Right atrium auricular region (tissue), 2 donors: ENCODE measurements around the gene LHX1. TPM values are rescaled to one million over a fixed set of nuclear protein-coding genes. Genes with fewer than 3 reads are reported as not detected.

Experiments used
- DNase-seq: peaks from one replicate; pipeline ENCODE4 v3.0.0-alpha.2; 2019; ENCODE audit warnings: low spot score
- H3K27ac ChIP-seq, 2 donors: fragments of 200-600 bp; sonication (generic); 1 replicate in 1 of 2; 2 replicates in 1 of 2; pipeline ENCODE4 v1.5.1; 2016 to 2019
- H3K27me3 ChIP-seq, 2 donors: fragments of 200-600 bp; sonication (generic); one replicate each; pipeline versions ENCODE4 v1.5.1 to v1.6.0; 2017 to 2019
- H3K36me3 ChIP-seq: fragments of 200-600 bp; sonication (generic); one replicate; pipeline ENCODE4 v1.5.1; 2016
- H3K4me1 ChIP-seq, 2 donors: fragments of 200-600 bp; sonication (generic); one replicate each; pipeline versions ENCODE4 v1.5.1 to v1.6.0; 2017 to 2019
- H3K4me3 ChIP-seq, 2 donors: fragments of 200-600 bp; sonication (generic); 1 replicate in 1 of 2; 2 replicates in 1 of 2; pipeline ENCODE4 v1.5.1; 2017 to 2019; ENCODE audit warnings: mild to moderate bottlenecking in 1 of 2, moderate library complexity in 1 of 2
- H3K9me3 ChIP-seq, 2 donors: fragments of 200-600 bp; sonication (generic); one replicate each; pipeline ENCODE4 v1.5.1; 2019
- total RNA-seq, 2 donors: library from RNA; depleted of rRNA; stranded (reverse); fragments of >200 nt; gene quantifications; one replicate each; pipeline ENCODE4 v1.1.0, GENCODE V29; 2016
- TF ChIP-seq, protein P1 (sequence below), 2 donors: fragments of 200-600 bp; sonication (generic); IDR thresholded peaks; one replicate each; pipeline ENCODE4 v1.5.1; 2019; ENCODE audit warnings: antibody characterized with exemption in 2 of 2

Gene LHX1
- total RNA-seq, 2 donors from 2014 or later = not detected

DNA sequence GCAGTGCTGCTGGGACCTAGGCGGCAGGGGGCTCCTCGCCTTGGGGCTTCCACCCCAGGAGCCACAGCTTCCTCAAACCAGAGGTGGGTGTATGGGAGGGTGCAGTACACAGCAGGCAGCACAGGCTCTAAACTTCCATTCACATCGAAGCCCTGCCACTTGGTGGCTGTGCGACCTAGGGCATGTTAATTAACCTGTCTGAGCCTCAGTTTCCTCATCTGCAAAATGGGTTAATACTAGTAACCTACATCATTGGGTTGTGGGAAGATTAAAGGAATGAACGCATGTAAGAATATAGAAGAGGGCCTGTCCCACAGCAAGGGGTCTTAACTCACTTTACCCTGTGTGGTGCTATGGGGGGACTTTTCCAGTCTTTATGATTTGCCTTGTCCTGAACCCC lies 26.8 kb upstream of the LHX1 start:
- no peak overlapping the region for H3K27ac ChIP-seq
- no peaks in the 10 kb centered on the region for H3K36me3 ChIP-seq
- TF ChIP-seq, protein P1, sequence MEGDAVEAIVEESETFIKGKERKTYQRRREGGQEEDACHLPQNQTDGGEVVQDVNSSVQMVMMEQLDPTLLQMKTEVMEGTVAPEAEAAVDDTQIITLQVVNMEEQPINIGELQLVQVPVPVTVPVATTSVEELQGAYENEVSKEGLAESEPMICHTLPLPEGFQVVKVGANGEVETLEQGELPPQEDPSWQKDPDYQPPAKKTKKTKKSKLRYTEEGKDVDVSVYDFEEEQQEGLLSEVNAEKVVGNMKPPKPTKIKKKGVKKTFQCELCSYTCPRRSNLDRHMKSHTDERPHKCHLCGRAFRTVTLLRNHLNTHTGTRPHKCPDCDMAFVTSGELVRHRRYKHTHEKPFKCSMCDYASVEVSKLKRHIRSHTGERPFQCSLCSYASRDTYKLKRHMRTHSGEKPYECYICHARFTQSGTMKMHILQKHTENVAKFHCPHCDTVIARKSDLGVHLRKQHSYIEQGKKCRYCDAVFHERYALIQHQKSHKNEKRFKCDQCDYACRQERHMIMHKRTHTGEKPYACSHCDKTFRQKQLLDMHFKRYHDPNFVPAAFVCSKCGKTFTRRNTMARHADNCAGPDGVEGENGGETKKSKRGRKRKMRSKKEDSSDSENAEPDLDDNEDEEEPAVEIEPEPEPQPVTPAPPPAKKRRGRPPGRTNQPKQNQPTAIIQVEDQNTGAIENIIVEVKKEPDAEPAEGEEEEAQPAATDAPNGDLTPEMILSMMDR (IDR thresholded peaks at IDR 0.05) = no peak
- no peaks in the 10 kb centered on the region for H3K4me1 ChIP-seq
- no peak for DNase-seq
- no peak overlapping the region for H3K4me3 ChIP-seq
- no peaks in the 10 kb centered on the region for H3K9me3 ChIP-seq
- no peaks in the 10 kb centered on the region for H3K27me3 ChIP-seq

DNA sequence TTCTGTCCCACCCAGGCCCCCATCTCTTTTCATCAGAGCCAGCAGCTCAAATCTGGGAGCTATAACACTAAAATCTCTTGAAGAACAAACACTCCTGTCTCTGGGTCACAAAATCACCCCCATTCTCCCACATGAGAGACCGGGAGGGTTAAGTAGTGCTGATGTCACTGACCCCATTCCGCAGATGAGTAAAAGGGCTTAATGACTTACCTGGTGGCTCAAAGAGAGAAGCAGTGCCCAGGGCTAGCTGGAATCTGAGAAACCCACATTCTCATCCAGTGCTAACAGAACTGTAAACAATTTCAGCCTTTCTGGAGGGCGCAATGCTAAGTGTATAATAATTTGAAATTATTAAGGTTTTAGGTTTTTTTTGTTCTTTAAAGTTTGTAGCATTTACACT lies 26.3 kb upstream of the LHX1 start:
- no peak overlapping the region for H3K27ac ChIP-seq
- no peaks in the 10 kb centered on the region for H3K36me3 ChIP-seq
- no peaks in the 10 kb centered on the region for H3K4me1 ChIP-seq
- no peak overlapping the region for H3K4me3 ChIP-seq
- TF ChIP-seq, protein P1 (IDR thresholded peaks at IDR 0.05) = no peak
- H3K9me3 ChIP-seq = no peaks in the 10 kb centered on the region
- DNase-seq = no peak
- no peaks in the 10 kb centered on the region for H3K27me3 ChIP-seq

DNA sequence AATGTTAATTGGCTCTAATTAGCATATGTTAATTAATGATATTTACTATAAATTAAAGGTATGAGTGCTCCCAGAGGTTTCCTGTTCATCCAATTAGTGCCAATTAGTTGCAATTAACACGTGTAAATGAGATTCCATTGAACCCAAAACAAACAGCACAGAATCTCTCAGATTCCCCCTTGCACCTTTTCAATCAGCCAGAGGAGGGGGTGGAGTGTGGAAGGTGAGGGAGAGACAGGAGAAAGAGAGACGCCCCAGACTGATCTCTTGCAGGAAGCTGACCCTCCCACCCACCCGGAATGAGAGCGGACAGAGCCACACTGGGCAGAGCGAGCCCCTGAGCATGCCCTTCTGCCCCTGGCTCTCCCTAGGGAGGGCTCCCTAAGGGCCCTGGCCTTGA lies 24.1 kb upstream of the LHX1 start:
- Histone ChIP-seq H3K9me3 (no peaks in the 10 kb centered on the region), H3K36me3 (no peaks in the 10 kb centered on the region), H3K4me1 (no peaks in the 10 kb centered on the region), H3K4me3 (no peak overlapping the region), H3K27me3 (no peaks in the 10 kb centered on the region), H3K27ac (no peak overlapping the region)
- TF ChIP-seq, protein P1 (IDR thresholded peaks at IDR 0.05) = no peak
- no peak for DNase-seq

DNA sequence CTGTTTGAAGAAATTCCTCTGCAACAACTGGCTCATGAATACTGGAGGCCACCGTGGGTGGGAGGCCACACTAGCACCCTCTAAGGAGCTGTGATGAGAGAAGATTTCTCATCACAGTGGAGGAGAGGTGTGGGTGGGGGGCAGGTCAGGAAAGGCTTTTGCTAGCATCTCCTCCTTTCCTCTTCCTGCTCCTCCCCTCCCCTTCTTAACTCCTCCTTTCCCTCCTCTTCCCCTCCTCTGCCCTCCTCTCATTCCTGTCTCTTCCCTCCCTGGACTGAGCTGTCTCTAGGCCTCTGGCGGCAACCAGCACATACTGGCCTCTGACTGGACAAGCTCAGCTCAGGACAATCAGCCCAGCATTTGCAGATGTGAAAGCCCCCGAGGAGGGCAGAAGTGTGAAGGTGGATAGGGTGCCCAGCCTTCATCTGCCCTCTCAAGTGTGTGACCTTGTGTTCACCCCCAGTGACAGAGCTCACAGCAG lies 19.0 kb upstream of the LHX1 start:
- Histone ChIP-seq H3K4me3 (no peak overlapping the region), H3K27ac (no peak overlapping the region), H3K36me3 (no peaks in the 10 kb centered on the region), H3K9me3 (no peaks in the 10 kb centered on the region), H3K27me3 (no peaks in the 10 kb centered on the region), H3K4me1 (no peaks in the 10 kb centered on the region)
- no peak for DNase-seq
- TF ChIP-seq, protein P1 (IDR thresholded peaks at IDR 0.05) = no peak

DNA sequence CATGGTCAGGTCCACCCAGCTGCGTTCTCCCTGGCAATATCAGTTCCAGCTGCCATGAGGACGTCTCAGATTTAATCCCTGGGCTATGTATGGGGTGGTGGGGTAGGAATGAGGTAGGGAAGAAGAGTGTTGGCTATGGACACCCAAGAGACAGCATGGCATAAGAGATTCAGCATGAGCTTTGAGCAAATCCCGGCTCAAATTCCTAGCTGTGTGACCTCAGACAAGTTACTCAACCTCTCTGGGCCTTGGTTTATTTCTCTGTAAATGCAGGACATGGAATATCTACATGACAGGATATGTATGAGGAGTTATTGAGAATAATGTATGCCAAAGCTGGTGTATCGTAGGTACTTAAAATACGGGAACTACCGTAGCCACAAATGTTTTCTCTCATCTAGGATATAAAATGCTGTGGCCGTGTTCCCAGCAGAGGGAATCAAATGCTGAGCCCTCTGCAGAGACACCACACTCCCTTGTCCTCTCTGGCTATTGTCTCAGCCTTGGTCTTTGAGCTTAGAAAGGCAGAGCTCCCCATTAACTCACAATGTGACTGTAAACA lies 17.8 kb upstream of the LHX1 start:
- H3K4me1 ChIP-seq = no peaks in the 10 kb centered on the region
- no peaks in the 10 kb centered on the region for H3K9me3 ChIP-seq
- no peak for DNase-seq
- TF ChIP-seq, protein P1 (IDR thresholded peaks at IDR 0.05) = no peak
- H3K4me3 ChIP-seq = no peak overlapping the region
- no peak overlapping the region for H3K27ac ChIP-seq
- no peaks in the 10 kb centered on the region for H3K36me3 ChIP-seq
- no peaks in the 10 kb centered on the region for H3K27me3 ChIP-seq
